H9 (cell line): ENCODE measurements around the gene SMIM14. TPM values are rescaled to one million over a fixed set of nuclear protein-coding genes. Genes with fewer than 3 reads are reported as not detected.

Source experiments
- DNase-seq: peaks from one replicate; pipeline ENCODE4 v3.0.0-alpha.2; 2017
- H2AFZ ChIP-seq: one replicate; pipeline ENCODE4 v1.6.1; 2013; ENCODE audit warnings: mild to moderate bottlenecking, low read length, control low read depth, moderate library complexity
- H2AK5ac ChIP-seq: 2 replicates; pipeline ENCODE4 v1.6.1; 2013; ENCODE audit warnings: low read length, control low read depth, mixed read lengths; ENCODE audit not compliant: insufficient read length
- H2BK120ac ChIP-seq: one replicate; pipeline ENCODE4 v1.6.1; 2013; ENCODE audit warnings: low read depth, mild to moderate bottlenecking, low read length, control low read depth, inconsistent platforms; ENCODE audit not compliant: poor library complexity, severe bottlenecking
- H2BK12ac ChIP-seq: 2 replicates; pipeline ENCODE4 v1.6.1; 2013; ENCODE audit warnings: low read length, control low read depth, mixed read lengths, low read depth; ENCODE audit not compliant: insufficient read length
- H2BK15ac ChIP-seq: 2 replicates; pipeline ENCODE4 v1.6.1; 2013; ENCODE audit warnings: low read depth, low read length, control low read depth
- H2BK20ac ChIP-seq: one replicate; pipeline ENCODE4 v1.6.1; 2013; ENCODE audit warnings: low read depth, mild to moderate bottlenecking, low read length, control low read depth, inconsistent platforms; ENCODE audit not compliant: poor library complexity, severe bottlenecking
- H2BK5ac ChIP-seq: 2 replicates; pipeline ENCODE4 v1.6.1; 2013; ENCODE audit warnings: low read length, control low read depth, mixed read lengths; ENCODE audit not compliant: insufficient read length
- H3K14ac ChIP-seq: 2 replicates; pipeline ENCODE4 v1.6.1; 2013; ENCODE audit warnings: low read length, control low read depth; ENCODE audit not compliant: insufficient read depth
- H3K18ac ChIP-seq: 2 replicates; pipeline ENCODE4 v1.6.1; 2013; ENCODE audit warnings: low read depth, mild to moderate bottlenecking, mixed read lengths, low read length, control low read depth; ENCODE audit not compliant: insufficient read length
- H3K23ac ChIP-seq: 2 replicates; pipeline ENCODE4 v1.6.1; 2013; ENCODE audit warnings: low read length, control low read depth, mixed read lengths, low read depth; ENCODE audit not compliant: insufficient read length
- H3K23me2 ChIP-seq: 2 replicates; pipeline ENCODE4 v1.6.1; 2013; ENCODE audit warnings: low read depth, mild to moderate bottlenecking, mixed read lengths, low read length, control low read depth; ENCODE audit not compliant: insufficient read length, poor library complexity, severe bottlenecking
- H3K27ac ChIP-seq: 2 replicates; pipeline ENCODE4 v1.5.1; 2013; ENCODE audit warnings: low read length, control low read depth, mixed read lengths, low read depth; ENCODE audit not compliant: insufficient read length
- H3K27me3 ChIP-seq: 2 replicates; pipeline ENCODE4 v1.6.1; 2013; ENCODE audit warnings: low read length, control low read depth, inconsistent platforms; ENCODE audit not compliant: insufficient read depth
- H3K4ac ChIP-seq: 2 replicates; pipeline ENCODE4 v1.6.1; 2013; ENCODE audit warnings: low read depth, mild to moderate bottlenecking, control low read depth, inconsistent platforms, low read length, moderate library complexity
- H3K4me1 ChIP-seq: 2 replicates; pipeline ENCODE4 v1.6.1; 2013; ENCODE audit warnings: low read length, control low read depth, inconsistent platforms; ENCODE audit not compliant: insufficient read depth
- H3K4me2 ChIP-seq: 2 replicates; pipeline ENCODE4 v1.6.1; 2013; ENCODE audit warnings: low read length, control low read depth, mixed read lengths; ENCODE audit not compliant: insufficient read length, insufficient read depth
- H3K56ac ChIP-seq: 2 replicates; pipeline ENCODE4 v1.6.1; 2013; ENCODE audit warnings: low read depth, mild to moderate bottlenecking, mixed read lengths, low read length, control low read depth; ENCODE audit not compliant: insufficient read length
- H3K79me1 ChIP-seq: 2 replicates; pipeline ENCODE4 v1.6.1; 2013; ENCODE audit warnings: low read depth, mild to moderate bottlenecking, moderate library complexity, low read length, control low read depth, inconsistent platforms; ENCODE audit not compliant: insufficient read depth, poor library complexity, severe bottlenecking
- H3K79me2 ChIP-seq: 2 replicates; pipeline ENCODE4 v1.6.1; 2013; ENCODE audit warnings: low read length, control low read depth, inconsistent platforms; ENCODE audit not compliant: insufficient read depth
- H3K9ac ChIP-seq: 2 replicates; pipeline ENCODE4 v1.6.1; 2013; ENCODE audit warnings: low read length, control low read depth, mixed read lengths; ENCODE audit not compliant: insufficient read length; ENCODE audit errors: extremely low read depth
- H3K9me3 ChIP-seq: one replicate; pipeline ENCODE4 v1.6.1; 2013; ENCODE audit warnings: low read depth, low read length, inconsistent platforms; ENCODE audit not compliant: control insufficient read depth
- H3T11ph ChIP-seq: one replicate; pipeline ENCODE4 v1.6.1; 2013; ENCODE audit warnings: mild to moderate bottlenecking, low read length, control low read depth, inconsistent platforms
- H4K20me1 ChIP-seq: one replicate; pipeline ENCODE4 v1.6.1; 2013; ENCODE audit not compliant: control insufficient read depth, insufficient read length, insufficient read depth
- H4K5ac ChIP-seq: 2 replicates; pipeline ENCODE4 v1.6.1; 2013; ENCODE audit warnings: low read depth, mild to moderate bottlenecking, mixed read lengths, low read length, control low read depth; ENCODE audit not compliant: insufficient read length
- H4K8ac ChIP-seq: replicated peaks from 2 replicates; pipeline ENCODE4 v1.6.1; 2013; ENCODE audit warnings: low read length, control low read depth, mixed read lengths, low read depth; ENCODE audit not compliant: insufficient read length
- H4K91ac ChIP-seq: 2 replicates; pipeline ENCODE4 v1.6.1; 2013; ENCODE audit warnings: low read depth, mild to moderate bottlenecking, moderate library complexity, mixed read lengths, low read length, control low read depth; ENCODE audit not compliant: insufficient read length
- H3K27ac Mint-ChIP-seq, 3 experiments: 2 replicates in 2 of 3; 3 replicates in 1 of 3; pipeline ENCODE4 v1.8.0; 2020 to 2021; ENCODE audit warnings: mixed read lengths in 3 of 3, mild to moderate bottlenecking in 1 of 3, moderate library complexity in 1 of 3
- H3K27me3 Mint-ChIP-seq: 2 replicates; pipeline ENCODE4 v1.8.0; 2021; ENCODE audit warnings: low read depth, mild to moderate bottlenecking, moderate library complexity, mixed read lengths
- H3K36me3 Mint-ChIP-seq, 3 experiments: 2 replicates in 2 of 3; 3 replicates in 1 of 3; pipeline ENCODE4 v1.8.0; 2020 to 2021; ENCODE audit warnings: low read depth in 3 of 3, mixed read lengths in 3 of 3; ENCODE audit not compliant: insufficient read depth in 1 of 3
- H3K4me1 Mint-ChIP-seq, 2 experiments: 2 replicates each; pipeline ENCODE4 v1.8.0; 2020; ENCODE audit warnings: mixed read lengths in 2 of 2
- H3K4me3 Mint-ChIP-seq, 2 experiments: 2 replicates in 1 of 2; 3 replicates in 1 of 2; pipeline ENCODE4 v1.8.0; 2020 to 2021; ENCODE audit warnings: mild to moderate bottlenecking in 2 of 2, mixed read lengths in 2 of 2, moderate library complexity in 1 of 2
- H3K9me3 Mint-ChIP-seq, 2 experiments: 2 replicates in 1 of 2; 3 replicates in 1 of 2; pipeline ENCODE4 v1.8.0; 2020; ENCODE audit warnings: mild to moderate bottlenecking in 2 of 2, mixed read lengths in 2 of 2, moderate library complexity in 1 of 2
- WGBS: extraction: QIAGEN DNeasy Blood & Tissue Kit; methylation state at CpG from one replicate; pipeline ENCODE4 v1.1.7; 2013; ENCODE audit warnings: missing lambda C conversion rate, low lambda C conversion rate, mixed read lengths; ENCODE audit not compliant: insufficient read length; ENCODE audit errors: extremely low coverage; 5-methylcytosine and 5-hydroxymethylcytosine counted together
- total RNA-seq: library from RNA; stranded (reverse); gene quantifications from 2 replicates; pipeline ENCODE4 v1.2.1, GENCODE V29; 2021
- TF ChIP-seq, protein P1 (sequence below): fragments of 200-600 bp; sonication (generic); conservative IDR thresholded peaks from 3 replicates; pipeline ENCODE4 v1.8.0; 2021; ENCODE audit warnings: antibody characterized with exemption, mild to moderate bottlenecking

SMIM14 gene
- total RNA-seq, 1 experiment from 2014 or later = 19.4 TPM

DNA sequence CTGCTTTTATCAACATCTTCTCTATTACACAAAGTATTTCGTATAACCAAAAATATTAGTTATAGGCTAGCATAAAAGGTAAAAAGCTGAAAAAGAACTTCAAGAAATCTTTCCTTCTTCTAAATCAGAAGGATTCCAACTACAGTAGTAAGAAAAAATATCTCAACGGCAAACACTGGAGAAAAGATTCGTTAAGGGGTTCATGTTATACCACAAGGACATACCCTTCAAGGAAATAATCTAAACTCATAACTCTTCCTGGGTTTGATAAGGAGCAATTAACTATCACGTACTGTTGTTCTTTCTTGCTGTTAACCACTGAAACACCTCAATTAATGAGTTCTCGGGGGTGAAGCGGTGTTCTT lies 1.5 kb downstream of the SMIM14 start:
- H3K9me3 ChIP-seq = no peaks in the 10 kb centered on the region
- H3K23ac ChIP-seq = no peak overlapping the region
- H4K8ac ChIP-seq = no peak overlapping the region
- H3K79me1 ChIP-seq = no peaks in the 10 kb centered on the region
- no peak overlapping the region for H4K5ac ChIP-seq
- no peak overlapping the region for H3K56ac ChIP-seq
- H4K20me1 ChIP-seq = no peaks in the 10 kb centered on the region
- H2AK5ac ChIP-seq = no peak overlapping the region
- H3K4me3 Mint-ChIP-seq = peak overlapping the region; percentile 91 to 93
- H3K14ac ChIP-seq = peak overlapping the region; percentile 74; the same call in 1 of the 2 replicates
- TF ChIP-seq, protein P1, sequence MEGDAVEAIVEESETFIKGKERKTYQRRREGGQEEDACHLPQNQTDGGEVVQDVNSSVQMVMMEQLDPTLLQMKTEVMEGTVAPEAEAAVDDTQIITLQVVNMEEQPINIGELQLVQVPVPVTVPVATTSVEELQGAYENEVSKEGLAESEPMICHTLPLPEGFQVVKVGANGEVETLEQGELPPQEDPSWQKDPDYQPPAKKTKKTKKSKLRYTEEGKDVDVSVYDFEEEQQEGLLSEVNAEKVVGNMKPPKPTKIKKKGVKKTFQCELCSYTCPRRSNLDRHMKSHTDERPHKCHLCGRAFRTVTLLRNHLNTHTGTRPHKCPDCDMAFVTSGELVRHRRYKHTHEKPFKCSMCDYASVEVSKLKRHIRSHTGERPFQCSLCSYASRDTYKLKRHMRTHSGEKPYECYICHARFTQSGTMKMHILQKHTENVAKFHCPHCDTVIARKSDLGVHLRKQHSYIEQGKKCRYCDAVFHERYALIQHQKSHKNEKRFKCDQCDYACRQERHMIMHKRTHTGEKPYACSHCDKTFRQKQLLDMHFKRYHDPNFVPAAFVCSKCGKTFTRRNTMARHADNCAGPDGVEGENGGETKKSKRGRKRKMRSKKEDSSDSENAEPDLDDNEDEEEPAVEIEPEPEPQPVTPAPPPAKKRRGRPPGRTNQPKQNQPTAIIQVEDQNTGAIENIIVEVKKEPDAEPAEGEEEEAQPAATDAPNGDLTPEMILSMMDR = no peak
- H3K18ac ChIP-seq = peak overlapping the region; percentile 78
- H3K36me3 Mint-ChIP-seq = no peaks in the 10 kb centered on the region; a peak in 2 of 7 replicates
- peaks cover 51 to 66% of the 10 kb centered on the region in 2 experiments for H3K4me1 Mint-ChIP-seq
- peak overlapping the region; percentile 97 to 100 (median 99) for H3K27ac Mint-ChIP-seq
- H3K79me2 ChIP-seq = no peaks in the 10 kb centered on the region
- H3K27ac ChIP-seq = peak overlapping the region; percentile 99
- no peak overlapping the region for H2BK5ac ChIP-seq
- H2BK120ac ChIP-seq = no peak overlapping the region
- WGBS = no CpG with 5 or more reads among the region's 6 CpGs
- peaks cover 8% of the 10 kb centered on the region for H3K23me2 ChIP-seq
- H4K91ac ChIP-seq = no peak overlapping the region
- no peak overlapping the region for H3T11ph ChIP-seq
- peaks cover 5% of the 10 kb centered on the region; the same call in 1 of the 2 replicates for H3K4me1 ChIP-seq
- H3K4ac ChIP-seq = no peak overlapping the region
- no peaks in the 10 kb centered on the region; a peak in 1 of 5 replicates for H3K9me3 Mint-ChIP-seq
- H2BK20ac ChIP-seq = no peak overlapping the region
- H3K27me3 ChIP-seq = no peaks in the 10 kb centered on the region
- peak overlapping the region; percentile 94 for H3K4me2 ChIP-seq
- no peak for DNase-seq
- H2BK12ac ChIP-seq = peak overlapping the region; percentile 6
- peak overlapping the region; percentile 97 for H3K9ac ChIP-seq
- H3K27me3 Mint-ChIP-seq = no peaks in the 10 kb centered on the region
- no peak overlapping the region for H2AFZ ChIP-seq
- H2BK15ac ChIP-seq = no peak overlapping the region
